ENCODE data around the gene SH3TC1. TPM values are rescaled to one million over a fixed set of nuclear protein-coding genes. Genes with fewer than 3 reads are reported as not detected.

SH3TC1 gene
- total and polyA plus RNA-seq, 5 experiments from 2014 or later, result 3.7 to 17.4 (median 6.5) TPM

- no peaks in the 10 kb centered on the region for H3K9me3 Mint-ChIP-seq
- no peaks in the 10 kb centered on the region for H3K27me3 Mint-ChIP-seq
- POLR2A ChIA-PET, result no interaction called here
- no peak for ATAC-seq
- H3K36me3 Mint-ChIP-seq, result no peaks in the 10 kb centered on the region
- no peak for DNase-seq
- no peak overlapping the region for H3K4me3 Mint-ChIP-seq
- H3K4me1 Mint-ChIP-seq, result peaks cover 0 to 2% (median 0%) of the 10 kb centered on the region in 4 donors
- H3K27ac Mint-ChIP-seq, result no peak overlapping the region
These were observed 13.2 kb upstream of the SH3TC1 start for GRCh38 chr4:8185930-8186329.

- ATAC-seq, result no peak
- no peaks in the 10 kb centered on the region for H3K27me3 Mint-ChIP-seq
- no peak overlapping the region for H3K4me3 Mint-ChIP-seq
- POLR2A ChIA-PET, result interaction anchor here (0.6 to 1.3 kb wide), 2 partner anchors 9 to 15 kb away, joined by 3 to 4 read pairs; no protein-coding TSS in a partner anchor
- no peak for DNase-seq
- no peaks in the 10 kb centered on the region for H3K9me3 Mint-ChIP-seq
- peaks cover 0 to 17% (median 7%) of the 10 kb centered on the region in 4 donors for H3K4me1 Mint-ChIP-seq
- H3K27ac Mint-ChIP-seq, result peak overlapping the region in 1 of 10 donors; percentile 25
- no peaks in the 10 kb centered on the region for H3K36me3 Mint-ChIP-seq
These were observed 11.0 kb upstream of the SH3TC1 start for GRCh38 chr4:8188085-8188484.

DNA sequence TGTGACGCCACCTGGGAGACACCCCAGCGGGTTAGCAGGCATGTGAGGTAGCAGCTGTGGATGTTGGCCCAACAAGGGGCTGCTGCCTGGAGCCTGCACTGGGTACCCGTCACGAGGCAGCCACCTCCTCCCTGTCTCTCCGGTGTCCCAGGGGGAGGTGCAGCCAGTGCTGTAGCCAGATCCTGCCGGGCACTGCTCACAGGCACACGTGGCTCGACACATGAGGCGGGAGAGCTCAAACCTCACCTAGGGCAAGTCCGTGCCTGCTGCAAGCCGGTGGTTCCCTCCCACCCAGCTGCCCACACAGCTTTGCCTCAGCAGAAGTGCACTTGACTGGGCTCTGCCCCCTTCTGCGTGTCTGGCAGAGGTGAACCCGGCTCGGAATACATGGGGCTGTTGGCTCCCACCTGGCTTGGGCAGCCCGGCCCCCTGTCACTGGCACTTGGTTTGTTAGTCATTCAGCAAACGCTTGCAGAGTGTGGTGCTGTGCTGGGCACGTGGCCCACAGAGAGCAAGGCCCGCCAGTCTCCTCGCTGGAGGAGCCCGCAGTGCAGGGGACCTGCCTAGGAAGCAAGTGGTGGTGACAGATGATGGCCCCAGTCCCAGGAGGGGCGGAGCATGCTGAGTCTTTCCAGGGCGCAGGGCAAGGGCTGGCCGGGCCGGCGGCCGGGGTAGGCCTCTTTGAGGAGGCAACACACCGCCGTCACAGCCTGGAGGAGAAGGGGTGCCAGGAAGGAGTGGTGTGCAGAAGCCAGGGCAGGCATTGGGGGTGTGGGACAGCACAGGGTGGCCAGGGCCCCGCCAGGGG is 10.1 kb upstream of the SH3TC1 start:
- no peaks in the 10 kb centered on the region for H3K9me3 Mint-ChIP-seq
- H3K4me1 Mint-ChIP-seq, result peaks cover 3 to 21% (median 12%) of the 10 kb centered on the region in 4 donors
- peak overlapping the region in 1 of 10 donors; percentile 67 for H3K27ac Mint-ChIP-seq

GRCh38 chr4:8189551-8190466 is 9.3 kb upstream of the SH3TC1 start:
- ATAC-seq (no peak), DNase-seq (no peak)
- no peaks in the 10 kb centered on the region for H3K36me3 Mint-ChIP-seq
- no peak overlapping the region for H3K4me3 Mint-ChIP-seq
- H3K27me3 Mint-ChIP-seq, result no peaks in the 10 kb centered on the region
- H3K27ac Mint-ChIP-seq, result peak overlapping the region in 1 of 10 donors; percentile 33
- POLR2A ChIA-PET, result no interaction called here
- no peaks in the 10 kb centered on the region for H3K9me3 Mint-ChIP-seq
- peaks cover 3 to 21% (median 12%) of the 10 kb centered on the region in 4 donors for H3K4me1 Mint-ChIP-seq

More for the DNA sequence above, 10.1 kb upstream of the SH3TC1 start:
- POLR2A ChIA-PET, result no interaction called here
- H3K36me3 Mint-ChIP-seq, result no peaks in the 10 kb centered on the region
- DNase-seq (no peak), ATAC-seq (no peak)
- H3K27me3 Mint-ChIP-seq, result no peaks in the 10 kb centered on the region
- H3K4me3 Mint-ChIP-seq, result no peak overlapping the region

- H3K27ac Mint-ChIP-seq, result no peak overlapping the region
- DNase-seq, result no peak
- POLR2A ChIA-PET, result no interaction called here
- no peak for ATAC-seq
- H3K9me3 Mint-ChIP-seq, result no peaks in the 10 kb centered on the region
- H3K36me3 Mint-ChIP-seq, result no peaks in the 10 kb centered on the region
- peak overlapping the region in 1 of 10 donors; percentile 24 for H3K4me3 Mint-ChIP-seq
- peaks cover 5 to 21% (median 16%) of the 10 kb centered on the region in 4 donors for H3K4me1 Mint-ChIP-seq
- H3K27me3 Mint-ChIP-seq, result no peaks in the 10 kb centered on the region
These were observed 7.8 kb upstream of the SH3TC1 start for GRCh38 chr4:8191136-8191747.

DNA sequence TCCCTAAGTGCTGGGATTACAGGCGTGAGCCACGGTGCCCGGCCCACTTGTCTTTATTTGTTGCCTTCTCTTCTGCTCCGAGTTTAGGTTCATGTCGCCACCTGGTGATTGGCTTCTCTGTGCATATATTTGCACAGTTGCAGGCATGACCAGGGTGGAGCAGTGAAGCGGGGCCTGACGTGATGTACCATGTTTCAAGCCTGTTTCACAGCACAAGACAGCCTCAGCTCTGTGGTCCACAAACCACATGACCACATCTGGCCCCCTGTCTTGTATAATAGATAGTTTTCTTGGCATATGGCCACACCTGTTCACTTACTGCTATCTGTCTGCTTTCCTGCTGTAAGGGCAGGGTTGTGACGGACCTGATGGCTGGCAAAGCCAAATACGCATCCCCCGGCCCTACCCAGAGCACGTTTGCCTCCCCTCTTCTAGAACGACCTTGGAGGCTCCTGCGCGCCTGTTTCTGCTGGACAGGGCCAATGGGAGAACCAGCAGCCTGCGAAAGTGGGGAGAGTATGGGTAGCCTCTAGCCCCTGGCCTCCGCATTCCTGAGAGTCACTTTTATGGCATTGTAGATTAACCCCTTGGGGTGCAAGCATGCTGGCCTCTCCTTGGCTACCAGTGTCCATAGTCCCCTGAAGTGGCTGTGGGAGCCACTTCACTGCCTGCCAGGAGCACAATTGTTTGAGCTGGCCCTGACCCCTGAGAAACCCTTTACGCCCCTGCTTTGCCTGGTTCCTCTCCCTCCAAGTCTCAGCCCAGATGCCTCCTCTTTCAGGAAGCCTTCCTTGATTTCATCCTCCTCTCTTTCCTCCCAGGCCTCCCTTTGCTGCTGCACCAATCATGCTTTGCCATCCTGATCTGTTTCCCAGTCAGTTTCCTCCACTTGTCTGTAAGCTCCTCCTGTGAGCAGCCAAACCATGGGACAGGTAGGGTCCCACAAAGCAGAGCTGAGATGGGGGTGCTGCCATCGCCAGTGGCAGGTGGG is 6.0 kb upstream of the SH3TC1 start:
- no peaks in the 10 kb centered on the region for H3K9me3 Mint-ChIP-seq
- POLR2A ChIA-PET, result interaction anchor here (0.6 kb wide), 1 partner anchor 25 kb away, joined by 3 read pairs; no protein-coding TSS in a partner anchor
- H3K36me3 Mint-ChIP-seq, result no peaks in the 10 kb centered on the region
- H3K4me1 Mint-ChIP-seq, result peaks cover 5 to 28% (median 19%) of the 10 kb centered on the region in 4 donors
- no peaks in the 10 kb centered on the region for H3K27me3 Mint-ChIP-seq
- H3K27ac Mint-ChIP-seq, result peak overlapping the region in 6 of 10 donors; percentile 17 to 60 (median 46)
- ATAC-seq, result peak; percentile 88 to 95
- peak in 8 of 10 donors; percentile 19 to 72 (median 49) for DNase-seq
- H3K4me3 Mint-ChIP-seq, result peak overlapping the region in 1 of 10 donors; percentile 70

DNA sequence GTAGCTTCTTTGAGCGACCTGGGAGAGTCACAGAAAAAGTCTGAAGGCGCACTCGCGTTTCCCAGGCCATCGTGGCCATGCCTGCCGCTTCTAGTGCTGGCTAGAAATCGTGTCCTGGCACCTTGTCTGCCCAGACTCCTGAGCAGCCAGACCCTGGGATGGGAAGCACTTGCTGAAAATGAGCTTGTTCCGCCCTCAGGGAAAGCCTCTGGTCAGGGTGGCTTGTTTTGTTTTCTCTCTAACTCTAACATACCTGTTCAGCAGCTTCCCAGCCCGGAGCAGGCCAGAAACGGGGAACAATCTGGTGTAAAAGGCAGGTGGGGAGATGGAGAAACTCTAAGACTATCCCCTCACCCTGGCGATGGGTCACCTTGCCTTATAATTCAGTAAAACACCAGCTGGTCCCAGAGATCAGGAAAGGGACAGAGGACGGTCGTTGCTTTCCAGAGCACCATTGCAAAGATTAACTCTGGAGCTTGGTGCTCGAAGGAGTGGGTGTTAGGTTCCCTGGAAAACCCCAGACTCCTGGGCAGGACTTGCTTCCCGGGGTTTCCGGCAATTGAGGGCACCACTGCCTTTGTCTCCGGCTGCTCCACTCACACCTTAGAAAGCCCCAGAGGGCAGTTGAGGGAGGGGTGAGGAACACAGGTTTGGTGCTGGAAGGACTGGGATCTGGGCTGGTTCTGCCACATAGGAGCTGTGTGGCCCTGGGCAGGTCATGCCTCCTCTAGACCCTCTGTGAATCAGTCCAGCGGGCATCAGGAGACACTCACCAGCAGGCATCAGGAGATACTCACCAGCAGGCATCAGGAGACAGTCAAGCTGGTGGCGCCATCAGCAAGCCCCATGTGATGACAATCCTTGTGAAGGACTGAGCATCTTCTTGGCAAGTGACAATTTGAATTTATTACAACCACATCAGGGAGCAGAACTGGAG is 4.5 kb upstream of the SH3TC1 start:
- no peaks in the 10 kb centered on the region for H3K36me3 Mint-ChIP-seq
- H3K27me3 Mint-ChIP-seq, result no peaks in the 10 kb centered on the region
- DNase-seq (no peak), ATAC-seq (no peak)
- H3K27ac Mint-ChIP-seq, result peak overlapping the region in 3 of 10 donors; percentile 2 to 51 (median 40)
- H3K4me1 Mint-ChIP-seq, result peaks cover 14 to 38% (median 33%) of the 10 kb centered on the region in 4 donors
- POLR2A ChIA-PET, result no interaction called here
- peak overlapping the region in 1 of 10 donors; percentile 10 for H3K4me3 Mint-ChIP-seq
- H3K9me3 Mint-ChIP-seq, result no peaks in the 10 kb centered on the region

DNA sequence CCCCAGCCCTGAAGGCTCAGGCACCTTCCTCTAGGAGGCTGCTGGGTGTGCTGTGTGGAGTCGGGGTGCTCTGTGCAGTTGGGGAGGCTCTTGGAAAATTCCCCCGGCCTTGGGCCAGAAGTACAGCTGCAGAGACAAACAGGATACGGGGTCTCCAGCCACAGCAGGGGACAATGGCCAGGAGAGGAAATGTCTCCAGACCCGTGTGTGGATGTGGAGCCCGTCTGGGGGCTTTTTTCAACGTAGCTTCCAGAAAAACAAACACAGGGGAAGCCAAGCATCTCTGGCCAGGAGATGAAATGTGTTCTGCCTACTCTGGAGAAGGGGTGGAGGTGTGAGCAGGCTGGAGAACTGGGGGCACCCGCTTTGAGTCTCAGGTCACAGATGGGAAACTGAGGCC is 3.7 kb upstream of the SH3TC1 start:
- H3K4me3 Mint-ChIP-seq, result no peak overlapping the region
- H3K36me3 Mint-ChIP-seq, result no peaks in the 10 kb centered on the region
- no peak for ATAC-seq
- H3K9me3 Mint-ChIP-seq, result no peaks in the 10 kb centered on the region
- H3K27ac Mint-ChIP-seq, result peak overlapping the region in 1 of 10 donors; percentile 40
- POLR2A ChIA-PET, result no interaction called here
- H3K27me3 Mint-ChIP-seq, result no peaks in the 10 kb centered on the region
- H3K4me1 Mint-ChIP-seq, result peaks cover 14 to 44% (median 38%) of the 10 kb centered on the region in 4 donors
- DNase-seq, result no peak

- POLR2A ChIA-PET, result no interaction called here
- H3K4me3 Mint-ChIP-seq, result peak overlapping the region in 1 of 10 donors; percentile 45
- DNase-seq, result no peak
These were observed 3.1 kb upstream of the SH3TC1 start for GRCh38 chr4:8195841-8196458.

GRCh38 chr4:8197521-8197920 is 1.6 kb upstream of the SH3TC1 start:
- ATAC-seq (no peak), DNase-seq (no peak)
- H3K9me3 Mint-ChIP-seq, result no peaks in the 10 kb centered on the region
- no peaks in the 10 kb centered on the region for H3K27me3 Mint-ChIP-seq
- H3K4me3 Mint-ChIP-seq, result peak overlapping the region in 3 of 10 donors; percentile 19 to 94 (median 33)
- H3K4me1 Mint-ChIP-seq, result peaks cover 24 to 64% (median 53%) of the 10 kb centered on the region in 4 donors
- POLR2A ChIA-PET, result interaction anchor here (1.0 to 2.3 kb wide), 3 partner anchors 10 to 39 kb away, joined by 3 to 8 read pairs (median 3); partner anchors contain the start of gene ABLIM2
- no peaks in the 10 kb centered on the region for H3K36me3 Mint-ChIP-seq
- H3K27ac Mint-ChIP-seq, result peak overlapping the region in 4 of 10 donors; percentile 38 to 53 (median 48)

More at GRCh38 chr4:8195841-8196458, 3.1 kb upstream of the SH3TC1 start:
- Mint-ChIP-seq H3K27me3 (no peaks in the 10 kb centered on the region), H3K4me1 (peaks cover 14 to 49% (median 43%) of the 10 kb centered on the region in 4 donors), H3K36me3 (no peaks in the 10 kb centered on the region), H3K9me3 (no peaks in the 10 kb centered on the region), H3K27ac (peak overlapping the region in 2 of 10 donors; percentile 53 to 84)
- no peak for ATAC-seq

Data from naive thymus-derived CD8-positive, alpha-beta T cell (primary cell).